Measurements from ENCODE around the gene CHST12.
"Not testable (repeated sequence)": the region's sequence is repeated elsewhere in the genome, so short reads cannot be mapped to it uniquely, and the experiment has no call there.

CHST12 gene

DNA sequence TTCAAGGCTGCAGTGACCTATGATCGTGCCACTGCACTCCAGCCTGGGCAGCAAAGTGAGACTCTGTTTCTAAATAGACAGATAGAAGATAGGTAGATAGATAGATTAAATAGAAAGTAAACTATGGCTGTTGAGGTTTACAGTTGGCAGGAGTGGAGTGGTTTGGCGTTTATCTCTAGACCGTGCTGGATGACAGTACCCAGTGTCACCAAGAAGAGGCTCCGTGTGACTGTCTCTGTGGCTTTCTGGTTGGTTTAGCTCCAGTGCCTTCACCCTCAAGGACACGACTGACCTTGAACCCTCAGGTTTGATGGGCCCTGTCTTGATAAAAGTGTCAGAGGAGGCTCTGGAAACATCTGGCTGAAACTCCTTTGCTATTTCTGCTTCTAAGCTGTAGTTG lies 31.7 kb downstream of the CHST12 start:
- no peak for DNase-seq (ENCODE audit: low read depth in 2 of 2)

DNA sequence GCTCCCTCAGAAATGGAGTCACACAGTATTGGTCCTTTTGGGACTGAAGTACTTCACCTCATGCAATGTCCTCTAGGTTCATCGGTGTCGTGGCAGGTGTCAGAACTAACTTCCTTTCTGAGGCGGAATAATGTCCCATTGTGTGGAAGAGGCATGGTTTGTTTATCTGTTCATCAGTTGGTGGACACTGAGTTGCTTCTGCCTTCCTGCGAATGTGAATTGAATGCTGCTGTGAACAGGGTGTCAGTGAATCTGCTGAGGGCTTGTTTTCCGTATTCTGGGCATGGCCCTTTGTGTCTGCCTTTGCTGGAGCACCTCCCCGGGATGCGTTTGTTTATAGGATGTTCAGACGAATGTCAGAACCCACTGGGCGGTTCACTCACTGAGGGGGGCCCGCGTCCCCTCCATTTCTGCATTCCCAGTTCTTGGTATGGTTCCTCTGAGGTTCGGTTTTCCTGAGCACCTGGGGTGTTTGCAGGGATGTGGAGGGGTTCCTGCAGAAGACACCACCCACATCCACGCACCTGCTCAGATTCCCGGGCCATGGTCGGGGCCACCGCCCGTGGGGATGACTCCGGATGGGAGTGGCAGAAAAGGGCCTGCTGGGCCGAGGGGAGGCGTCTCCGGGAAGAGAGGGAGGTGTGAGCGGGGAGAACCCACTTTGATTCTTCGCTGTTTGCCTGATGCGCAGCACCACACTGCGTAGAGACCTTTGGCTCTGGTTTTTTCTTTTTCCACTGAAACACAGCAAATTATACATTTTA lies 33.1 kb downstream of the CHST12 start:
- DNase-seq (ENCODE audit: low read depth in 2 of 2) = no peak

DNA sequence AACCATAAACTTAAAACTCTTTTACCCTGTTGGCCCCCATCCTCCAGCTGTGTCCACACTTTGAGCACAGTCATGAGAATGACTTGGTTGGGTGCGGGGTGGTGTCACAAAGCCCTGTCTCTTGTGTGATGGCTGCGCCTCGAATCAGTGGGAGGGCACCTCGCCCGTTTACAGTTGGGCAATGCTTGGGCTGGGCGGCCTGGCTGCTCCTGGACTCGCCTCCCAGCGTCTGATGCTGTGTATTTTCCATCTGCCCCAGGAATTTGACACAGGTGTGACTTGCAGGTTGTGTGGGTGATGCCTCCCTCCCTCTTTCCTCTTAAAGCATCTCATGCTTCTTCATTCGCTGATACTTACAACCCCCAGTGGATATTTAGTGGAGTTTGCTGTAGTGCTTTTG lies 33.7 kb downstream of the CHST12 start:
- DNase-seq (ENCODE audit: low read depth in 2 of 2) = no peak

DNA sequence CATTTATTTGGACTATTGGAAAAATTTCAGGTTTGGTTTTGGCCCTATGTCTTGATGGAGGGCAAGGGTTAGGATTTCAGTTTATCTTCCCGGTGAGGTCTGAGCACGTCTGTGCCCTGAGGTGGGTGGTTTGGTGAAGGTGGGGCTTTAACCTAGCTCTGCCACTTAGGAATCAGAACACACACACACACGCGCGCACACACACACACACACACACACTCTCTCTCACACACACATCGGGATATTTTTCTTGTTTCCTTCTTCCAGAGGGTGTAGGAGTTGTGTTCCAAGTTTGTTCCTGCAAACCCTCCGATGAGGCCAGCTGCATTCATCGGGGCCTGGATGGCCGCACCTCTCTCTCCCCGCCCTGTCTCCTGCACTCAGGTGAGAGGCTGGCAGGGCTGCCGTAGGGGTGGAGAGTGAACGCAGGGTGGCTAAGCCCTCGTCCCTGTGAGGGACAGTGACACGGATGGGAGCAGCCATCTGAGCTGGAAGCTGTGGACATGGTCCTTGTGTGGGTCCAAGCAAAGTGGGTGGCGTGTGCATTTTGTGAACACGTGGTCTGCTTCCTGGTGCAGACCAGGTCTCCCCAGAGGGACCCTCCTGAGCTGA lies 34.2 kb downstream of the CHST12 start:
- DNase-seq (ENCODE audit: low read depth in 2 of 2) = no peak

DNA sequence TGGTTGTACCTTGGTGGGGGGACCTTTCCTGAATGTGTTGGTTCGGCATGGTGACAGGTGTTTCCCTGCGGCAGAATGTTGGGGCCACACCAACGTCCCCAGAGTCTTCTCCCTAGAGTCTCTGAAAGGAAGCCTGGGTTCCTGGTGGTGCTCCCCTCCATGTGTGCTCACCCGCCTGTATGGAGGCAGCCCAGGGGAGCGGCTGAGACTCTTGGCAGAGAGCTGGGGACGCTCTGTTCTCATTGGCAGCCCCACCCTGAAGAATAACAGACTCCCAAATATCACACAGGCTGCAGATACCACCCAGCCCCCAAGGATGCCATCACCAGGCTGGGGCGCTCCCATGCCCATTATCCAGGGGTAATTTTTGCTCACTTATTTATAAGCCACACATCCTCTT lies 34.8 kb downstream of the CHST12 start:
- DNase-seq (ENCODE audit: low read depth in 2 of 2) = no peak

DNA sequence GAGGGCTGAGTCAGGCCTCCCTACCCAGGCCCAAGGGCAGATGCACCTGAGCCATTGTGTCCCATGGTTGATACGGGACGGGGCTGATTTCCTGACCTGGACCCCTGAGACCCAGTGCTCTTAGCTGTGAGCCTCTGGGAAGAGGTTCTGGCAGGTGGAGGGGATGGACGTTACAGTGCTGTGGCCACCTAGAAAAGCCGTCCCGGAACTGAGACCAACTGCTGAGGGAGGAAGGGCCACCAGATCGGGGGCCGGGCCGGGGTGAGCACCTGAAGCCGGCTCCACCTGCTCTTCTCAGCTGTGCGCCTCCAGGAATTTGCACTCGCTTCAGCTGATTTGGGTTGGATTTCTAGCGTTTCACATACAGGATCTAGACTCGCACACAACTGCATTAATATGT lies 35.4 kb downstream of the CHST12 start:
- no peak for DNase-seq (ENCODE audit: low read depth in 2 of 2)

DNA sequence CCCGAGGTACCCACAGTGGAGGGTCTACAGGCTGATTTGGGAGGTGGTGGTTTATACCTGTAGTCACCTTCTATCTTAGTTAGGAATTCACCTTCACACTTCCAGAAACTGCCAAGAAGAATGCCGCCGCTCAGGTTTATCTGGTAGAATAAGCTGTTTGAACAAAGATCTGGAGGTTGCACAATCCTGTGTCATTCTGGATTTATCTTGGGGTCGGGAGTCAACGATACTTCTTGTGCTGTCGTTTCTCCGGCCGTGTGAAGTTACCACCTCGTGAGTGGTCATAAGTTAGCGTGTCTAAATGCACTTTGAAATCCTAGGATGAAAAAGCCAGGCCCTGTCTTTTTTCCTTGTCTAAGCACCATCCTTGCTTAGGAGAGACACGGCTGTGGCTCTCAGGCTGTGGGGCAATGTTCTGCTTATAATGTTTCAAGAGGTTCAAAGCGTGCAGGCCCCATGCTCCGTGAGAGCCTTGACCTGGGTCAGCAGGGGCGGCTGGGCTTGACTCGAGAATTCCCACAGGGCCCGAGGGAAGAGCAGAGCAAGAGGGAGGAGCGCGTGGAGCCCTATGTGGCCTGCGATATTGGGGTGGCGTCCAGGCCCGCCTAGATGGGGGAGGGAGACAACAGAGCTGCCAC lies 37.3 kb downstream of the CHST12 start:
- DNase-seq (ENCODE audit: low read depth in 2 of 2) = no peak

DNA sequence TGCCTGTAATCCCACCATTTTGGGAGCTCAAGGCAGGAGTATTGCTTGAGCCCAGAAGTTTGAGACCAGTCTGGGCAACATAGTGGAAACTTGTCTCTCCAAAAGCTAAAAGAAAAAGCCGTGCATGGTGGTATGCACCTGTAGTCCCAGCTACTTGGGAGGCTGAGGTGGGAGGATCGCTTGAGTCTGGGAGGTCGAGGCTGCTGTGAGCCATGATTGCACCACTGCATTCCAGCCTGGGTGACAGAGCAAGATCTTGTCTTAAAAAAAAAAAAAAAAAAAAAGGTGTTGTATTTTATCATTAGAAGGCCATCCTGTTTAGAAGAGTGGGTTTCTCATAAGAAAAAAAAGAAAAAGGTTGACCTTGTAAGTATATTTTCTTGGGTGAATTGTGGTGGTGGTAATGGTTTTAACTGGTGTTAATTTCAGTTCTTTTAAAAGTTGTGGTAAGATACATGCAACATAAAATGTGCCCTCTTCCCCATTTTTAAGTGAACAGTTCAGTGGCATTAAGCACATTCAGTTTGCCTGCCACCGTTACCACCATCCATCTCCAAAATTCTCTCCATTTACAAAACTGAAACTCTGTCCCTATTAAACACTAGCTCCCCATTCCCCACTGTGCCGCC lies 38.1 kb downstream of the CHST12 start:
- DNase-seq (ENCODE audit: low read depth in 2 of 2) = no peak

DNA sequence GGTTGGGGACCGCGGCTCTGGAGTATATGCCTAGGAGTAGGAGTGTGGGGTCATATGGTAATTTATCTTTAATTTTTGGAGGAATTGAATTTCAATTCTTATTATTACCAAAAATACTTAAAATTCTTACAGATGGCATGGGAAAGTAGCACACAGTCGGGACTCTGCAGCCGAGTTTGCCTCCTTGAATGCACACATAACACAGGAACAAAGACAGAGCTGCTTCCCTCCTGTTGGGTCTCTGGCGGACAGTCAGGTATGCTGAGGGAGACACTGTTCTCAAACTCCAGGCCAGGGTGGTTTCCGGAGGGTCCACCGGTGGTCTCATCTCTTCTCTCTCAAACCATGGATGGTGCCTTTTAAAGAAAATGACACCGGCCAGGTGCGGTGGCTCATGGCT lies 40.1 kb downstream of the CHST12 start:
- DNase-seq (ENCODE audit: low read depth in 2 of 2) = no peak

DNA sequence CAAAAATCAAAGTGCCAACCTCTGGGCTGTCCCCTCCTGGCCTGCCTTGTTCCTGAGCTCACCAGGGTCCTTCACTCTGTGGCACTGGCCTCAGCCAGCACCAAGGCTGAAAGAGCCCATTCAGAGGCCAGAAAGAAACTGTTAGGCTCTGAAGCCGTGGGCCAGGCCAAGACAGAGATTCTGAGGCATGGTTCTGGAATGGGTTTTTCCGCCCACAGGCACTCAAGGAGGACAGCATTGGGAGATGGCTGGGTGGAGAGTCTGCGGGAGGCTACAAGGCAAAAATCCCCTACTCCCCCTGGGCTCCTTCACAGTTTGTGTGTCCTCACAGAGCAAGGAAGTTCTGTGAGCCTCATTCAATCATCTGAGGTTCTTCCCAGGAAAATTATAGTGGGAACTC lies 41.1 kb downstream of the CHST12 start:
- no peak for DNase-seq (ENCODE audit: low read depth in 2 of 2)

DNA sequence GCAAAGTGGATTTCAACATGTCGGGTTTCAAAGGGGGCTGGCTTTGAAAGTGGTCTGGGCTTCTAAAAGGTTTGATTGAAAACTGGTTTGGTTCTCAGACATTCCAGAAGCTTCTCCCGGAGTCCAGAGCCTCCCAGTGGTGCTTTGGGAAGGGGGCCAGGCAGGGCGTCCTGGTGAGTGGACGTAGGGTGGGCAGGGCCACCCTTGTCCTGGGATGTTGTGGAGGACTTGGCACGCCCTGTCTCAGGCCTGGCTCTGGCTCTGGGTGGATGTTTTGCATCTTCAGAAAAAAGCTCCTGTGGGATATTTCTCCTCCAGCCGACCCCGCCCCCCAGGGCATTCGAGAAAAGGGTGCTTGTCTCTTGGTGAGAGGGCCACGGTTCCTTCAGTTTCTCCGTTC lies 41.6 kb downstream of the CHST12 start:
- DNase-seq (ENCODE audit: low read depth in 2 of 2) = no peak

DNA sequence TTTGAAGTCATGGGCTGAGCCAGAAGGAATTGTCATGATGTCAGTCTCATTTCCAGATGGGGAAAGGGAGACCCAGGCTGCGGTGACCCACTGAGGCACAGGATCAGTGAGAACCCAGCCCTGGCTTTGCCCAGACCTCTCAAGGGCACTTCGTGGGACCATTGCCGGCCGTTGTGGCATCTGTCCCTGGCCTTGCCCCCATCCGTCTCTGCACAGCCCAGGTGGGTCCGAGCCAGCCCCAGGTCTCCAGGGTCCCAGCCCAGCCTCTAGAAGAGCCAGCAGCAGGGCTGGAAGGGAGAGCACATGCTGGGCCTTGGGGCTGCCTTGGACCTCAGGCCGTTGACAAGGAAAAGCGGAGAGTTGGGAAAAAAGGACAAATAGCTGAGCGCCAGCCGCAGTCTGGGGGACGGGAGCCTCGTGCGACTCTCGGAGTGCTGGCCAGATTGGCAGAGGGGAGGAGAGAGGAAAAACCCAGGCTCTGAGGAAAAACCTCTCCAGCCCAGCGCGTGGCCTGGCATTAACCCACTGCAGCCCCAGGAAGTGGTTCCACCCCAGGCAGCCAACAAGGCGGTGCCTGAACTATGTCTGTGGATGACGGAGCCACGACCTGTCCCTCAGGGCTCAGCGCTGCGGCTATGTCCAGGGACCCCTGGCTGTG lies 42.6 kb downstream of the CHST12 start:
- no peak for DNase-seq (ENCODE audit: low read depth in 2 of 2)

DNA sequence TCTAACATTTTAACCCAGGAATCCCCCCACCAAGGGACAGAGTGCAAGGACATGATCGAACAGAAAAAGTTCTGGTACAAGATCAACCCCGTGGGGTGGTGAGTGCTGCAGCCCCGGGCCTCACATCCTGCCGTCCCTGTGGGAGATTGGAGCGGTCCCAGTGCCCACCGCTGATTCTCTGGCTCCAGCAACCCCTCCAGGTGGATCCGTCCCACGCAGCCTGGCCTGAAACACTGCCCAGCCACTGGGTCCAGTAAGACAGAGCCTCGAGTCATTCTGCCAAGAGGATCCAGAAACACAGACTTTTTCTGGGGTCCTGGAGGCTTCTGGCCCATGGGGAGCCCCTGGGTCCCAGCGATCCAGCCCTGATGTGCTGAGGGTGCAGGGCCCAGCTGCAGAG lies 43.3 kb downstream of the CHST12 start:
- no peak for DNase-seq (ENCODE audit: low read depth in 2 of 2)

DNA sequence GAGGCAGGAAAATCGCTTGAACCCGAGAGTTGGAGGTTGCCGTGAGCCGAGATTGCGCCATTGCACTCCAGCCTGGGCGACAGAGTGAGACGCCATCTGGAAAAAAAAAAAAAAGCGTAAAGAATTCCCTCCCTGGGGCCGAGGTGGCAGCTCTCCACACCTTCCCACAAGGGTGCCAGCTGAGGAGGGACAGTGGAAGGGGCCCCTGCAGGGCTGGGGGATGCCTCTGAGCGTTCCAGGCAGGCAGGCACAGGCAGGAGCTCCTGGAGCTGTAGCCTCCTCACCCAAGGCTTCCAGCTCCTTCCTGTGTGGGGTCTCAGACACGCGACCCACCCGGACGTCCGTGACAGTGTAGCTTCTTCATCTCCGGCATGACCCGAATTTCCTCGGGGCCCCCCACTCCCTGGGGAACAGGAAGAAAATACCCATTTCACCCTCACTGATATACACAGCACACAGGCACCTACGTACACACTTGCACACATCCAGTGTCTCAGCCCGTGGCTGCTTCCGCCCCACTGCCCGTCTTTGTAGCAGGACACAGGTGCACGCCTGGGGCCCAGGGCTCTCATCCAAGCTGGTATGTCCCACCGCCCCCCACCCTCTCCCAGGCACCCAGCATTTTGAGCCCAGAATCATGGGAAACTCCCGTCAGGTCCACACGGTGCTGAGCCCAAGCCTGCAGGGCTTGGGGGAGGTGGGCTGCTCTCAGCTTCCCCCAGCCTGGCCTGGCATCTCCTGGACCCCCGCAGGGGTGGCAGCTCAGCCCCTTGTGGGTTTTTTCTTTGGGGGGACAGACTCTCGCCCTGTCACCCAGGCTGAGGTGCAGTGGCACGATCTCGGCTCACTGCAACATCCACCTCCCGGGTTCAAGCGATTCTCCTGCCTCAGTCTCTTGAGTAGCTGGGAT lies 47.0 kb downstream of the CHST12 start:
- no peak for DNase-seq (ENCODE audit: low read depth in 2 of 2)

DNA sequence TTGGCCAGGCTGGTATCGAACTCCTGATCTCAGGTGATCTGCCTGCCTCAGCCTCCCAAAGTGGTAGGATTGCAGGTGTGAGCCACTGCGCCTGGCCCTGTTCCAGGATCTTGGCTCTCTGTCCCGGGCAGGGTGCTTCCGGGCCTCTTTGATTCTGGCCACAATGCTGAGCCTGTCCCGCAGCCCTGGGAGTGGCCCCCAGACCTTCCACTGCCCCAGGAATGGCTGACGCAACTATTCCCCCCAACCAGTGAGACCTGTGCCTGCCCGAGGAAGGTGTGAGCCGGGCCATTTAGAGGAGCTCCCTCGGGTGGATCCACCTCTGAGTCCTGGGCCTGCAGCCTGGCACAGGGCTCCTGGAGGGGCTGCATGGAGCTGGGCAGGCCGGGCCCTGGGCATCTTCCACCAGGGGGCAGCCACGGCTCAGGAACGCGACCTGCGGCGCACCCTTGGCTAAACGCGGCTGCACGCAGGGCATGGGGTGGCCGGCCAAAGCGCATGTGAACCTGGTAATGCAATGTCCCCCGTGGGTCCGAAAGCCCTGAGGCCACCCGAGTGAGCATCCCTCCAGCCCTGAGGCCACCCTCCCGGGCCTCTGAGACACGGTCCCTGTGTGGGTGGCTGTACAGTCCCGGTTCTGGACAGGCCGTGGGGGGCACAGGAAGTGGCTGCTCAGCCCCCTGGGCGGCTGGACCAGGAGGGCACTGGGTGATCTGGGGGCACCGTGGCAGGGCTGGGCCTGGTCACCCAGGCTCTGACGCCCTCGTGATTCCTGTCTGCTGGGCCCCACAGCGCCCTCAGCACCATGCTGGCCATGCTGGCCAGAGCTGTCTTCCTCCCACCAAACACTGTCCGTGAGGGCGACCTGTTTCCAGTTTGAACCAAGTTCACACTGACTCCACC lies 48.0 kb downstream of the CHST12 start:
- DNase-seq (ENCODE audit: low read depth in 2 of 2) = peak; percentile 64 to 84

DNA sequence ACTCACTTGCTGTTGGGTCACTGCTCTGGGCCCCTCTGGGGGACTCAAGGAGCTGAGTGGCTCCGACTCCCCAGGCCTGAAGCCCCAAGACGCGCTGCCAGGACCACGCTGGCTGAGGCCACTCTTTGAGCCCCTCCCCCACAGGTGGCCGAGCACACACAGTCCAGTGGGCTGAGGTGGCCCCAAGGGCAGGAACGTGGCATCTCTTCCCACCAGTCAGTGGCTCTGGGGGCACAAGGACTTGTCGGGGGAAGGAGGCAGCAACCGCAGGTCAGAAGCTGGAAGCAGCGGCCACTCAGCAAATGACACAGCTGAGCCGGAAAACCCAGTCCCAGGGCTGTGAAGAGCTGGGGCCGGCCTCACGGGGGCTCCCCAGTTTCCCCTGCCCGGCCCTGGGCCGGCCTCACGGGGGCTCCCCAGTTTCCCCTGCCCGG lies 48.7 kb downstream of the CHST12 start:
- DNase-seq (ENCODE audit: low read depth in 2 of 2) = no peak

DNA sequence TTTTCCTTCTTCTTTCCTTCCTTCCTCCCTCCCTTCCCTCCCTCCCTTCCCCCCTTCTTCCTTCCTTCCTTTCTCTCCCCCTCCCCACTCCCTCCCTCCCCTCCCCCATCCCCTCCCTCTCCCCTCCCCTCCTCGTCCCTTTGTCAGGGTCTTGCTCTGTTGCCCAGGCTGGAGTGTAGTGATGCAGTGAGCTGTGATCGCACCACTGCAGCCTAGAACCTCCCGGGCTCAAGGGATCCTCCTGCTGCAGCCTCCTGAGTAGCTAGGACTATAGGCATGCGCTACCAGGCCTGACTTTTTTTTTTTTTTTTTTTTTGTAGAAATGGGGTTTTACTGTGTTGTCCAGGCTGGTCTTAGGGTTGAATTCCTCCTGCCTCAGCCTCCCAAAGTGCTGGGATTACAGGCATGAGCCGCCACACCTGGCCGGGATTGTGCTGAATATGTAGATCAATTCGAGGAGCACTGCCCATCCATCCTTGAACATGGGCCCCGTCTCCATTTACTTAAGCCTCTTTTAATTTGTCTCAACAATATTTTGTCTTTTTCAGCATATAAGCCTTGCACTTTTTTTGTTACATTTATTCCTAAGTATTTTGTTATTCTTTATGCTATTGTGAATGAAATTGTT lies 49.3 kb downstream of the CHST12 start:
- no peak for DNase-seq (ENCODE audit: low read depth in 2 of 2)

DNA sequence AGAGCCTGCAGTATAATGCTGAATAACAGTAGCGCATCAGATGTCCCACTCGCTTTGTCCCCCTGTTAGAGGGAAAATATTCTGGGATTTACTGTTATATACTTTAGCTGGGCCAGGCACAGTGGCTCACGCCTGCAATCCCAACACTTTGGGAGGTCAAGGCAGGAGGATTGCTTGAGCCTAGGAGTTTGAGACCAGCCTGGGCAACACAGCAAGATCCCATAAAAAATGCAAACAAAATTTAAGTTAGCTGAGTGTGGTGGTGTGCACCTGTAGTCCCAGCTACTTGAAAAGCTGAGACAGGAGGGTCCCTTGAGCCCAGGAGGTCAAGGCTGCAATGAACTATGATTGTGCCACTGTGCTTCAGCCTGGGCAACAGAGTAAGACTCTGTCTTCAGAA lies 50.4 kb downstream of the CHST12 start:
- DNase-seq (ENCODE audit: low read depth in 2 of 2) = not testable (repeated sequence)

DNA sequence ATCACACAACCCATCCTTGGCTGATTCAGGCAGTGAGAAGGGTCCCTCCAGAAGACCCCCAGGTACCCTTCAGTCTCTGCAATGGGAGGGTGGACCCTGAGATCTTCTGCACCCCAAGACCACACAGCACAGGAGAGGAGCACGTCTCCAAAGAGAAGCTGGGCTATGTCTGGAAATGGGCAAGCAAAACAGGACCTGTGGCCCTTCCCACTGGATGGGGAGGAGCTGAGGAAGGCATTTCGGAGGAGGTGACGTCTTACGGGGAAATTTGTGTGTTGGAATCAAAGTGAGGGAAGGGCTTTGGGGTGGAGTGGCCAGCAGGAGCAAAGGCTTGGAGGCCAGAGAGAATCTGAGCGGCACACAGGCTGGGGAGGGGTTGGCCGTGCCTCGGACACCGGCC lies 56.3 kb downstream of the CHST12 start:
- DNase-seq (ENCODE audit: low read depth in 2 of 2) = no peak

DNA sequence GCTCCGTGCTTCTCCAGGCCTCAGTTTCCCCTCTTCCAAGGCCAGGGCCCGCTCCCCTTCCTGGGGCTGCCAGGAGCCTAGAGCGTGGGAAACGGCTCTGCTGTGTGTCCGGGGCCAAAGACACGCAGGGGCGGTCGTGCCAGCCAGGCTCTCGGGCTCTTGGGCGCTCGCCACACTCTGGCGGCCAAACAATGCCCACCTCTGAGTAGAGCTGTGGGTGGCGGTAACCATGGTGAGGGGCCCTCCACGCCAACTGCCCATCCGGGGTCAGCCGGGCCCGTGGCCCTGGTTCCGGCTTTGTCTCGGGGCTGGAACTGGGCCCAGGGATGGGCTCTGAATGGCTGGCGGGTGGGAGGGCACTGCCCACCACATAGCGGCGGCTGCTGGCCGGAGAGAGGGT lies 56.8 kb downstream of the CHST12 start:
- no peak for DNase-seq (ENCODE audit: low read depth in 2 of 2)
